ENCODE data around the gene POPDC3. TPM values are rescaled to one million over a fixed set of nuclear protein-coding genes. Genes with fewer than 3 reads are reported as not detected.

POPDC3 gene
- total and polyA plus RNA-seq, 7 donors: 0.32 to 3.5 (median 0.71) TPM; not detected in 2

GRCh38 chr6:105212587-105212986 lies 32.8 kb upstream of the POPDC3 start:
- WGBS, 2 donors: 80 to 88% methylated on average over 1 of the region's 1 CpG
- intact Hi-C loops (cut with DNase I): no loop called here
- H3K27me3 ChIP-seq: no peaks in the 10 kb centered on the region
- no peak overlapping the region for H3K4me3 ChIP-seq
- H3K9me3 ChIP-seq: no peaks in the 10 kb centered on the region
- no peaks in the 10 kb centered on the region for H3K4me1 ChIP-seq
- no peak for DNase-seq
- no peak overlapping the region for H3K27ac ChIP-seq
- no peaks in the 10 kb centered on the region for H3K36me3 ChIP-seq
- TF ChIP-seq POLR2AphosphoS5 (IDR thresholded peaks at IDR 0.05): no peak
- TF ChIP-seq POLR2A (IDR thresholded peaks at IDR 0.05): no peak
- TF ChIP-seq EP300 (IDR thresholded peaks at IDR 0.05): no peak
- TF ChIP-seq CTCF (IDR thresholded peaks at IDR 0.05): no peak

DNA sequence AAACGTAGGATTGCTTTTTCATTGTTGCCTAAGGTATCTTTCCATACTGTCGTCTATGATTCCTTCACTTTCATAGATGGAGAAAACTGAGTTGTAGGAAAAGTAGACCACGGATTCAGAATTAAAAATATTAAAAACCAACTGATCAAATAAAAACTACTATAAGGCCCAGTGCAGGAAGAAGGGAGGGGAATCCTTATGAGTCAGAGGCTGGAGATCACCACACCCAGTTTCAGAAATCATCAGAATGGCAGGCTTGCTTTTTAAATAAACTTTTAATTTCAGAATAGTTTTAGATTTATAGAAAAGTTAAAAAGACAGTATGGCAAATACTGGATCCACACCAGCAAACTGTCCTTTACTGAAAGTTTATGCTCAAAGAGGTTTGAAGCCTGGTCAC lies 32.0 kb upstream of the POPDC3 start:
- intact Hi-C loops (cut with DNase I): no loop called here
- Histone ChIP-seq H3K9me3 (no peaks in the 10 kb centered on the region), H3K36me3 (no peaks in the 10 kb centered on the region), H3K4me3 (no peak overlapping the region), H3K4me1 (no peaks in the 10 kb centered on the region), H3K27ac (no peak overlapping the region), H3K27me3 (no peaks in the 10 kb centered on the region)
- 89 to 91% methylated on average over 3 of the region's 3 CpGs for whole genome bisulfite sequencing, 2 donors
- TF ChIP-seq CTCF (IDR thresholded peaks at IDR 0.05) (no peak), POLR2A (IDR thresholded peaks at IDR 0.05) (no peak), POLR2AphosphoS5 (IDR thresholded peaks at IDR 0.05) (no peak), EP300 (IDR thresholded peaks at IDR 0.05) (no peak)
- no peak for DNase-seq

GRCh38 chr6:105210932-105211531 lies 31.2 kb upstream of the POPDC3 start:
- Histone ChIP-seq H3K9me3 (no peaks in the 10 kb centered on the region), H3K27me3 (no peaks in the 10 kb centered on the region), H3K4me1 (no peaks in the 10 kb centered on the region), H3K27ac (no peak overlapping the region), H3K4me3 (no peak overlapping the region), H3K36me3 (no peaks in the 10 kb centered on the region)
- intact Hi-C loops (cut with DNase I): no loop called here
- TF ChIP-seq POLR2AphosphoS5 (IDR thresholded peaks at IDR 0.05): no peak
- TF ChIP-seq CTCF (IDR thresholded peaks at IDR 0.05): no peak
- 93 to 98% methylated on average over 1 of the region's 1 CpG for WGBS, 2 donors
- DNase-seq: no peak

- TF ChIP-seq CTCF (IDR thresholded peaks at IDR 0.05) (no peak), POLR2A (IDR thresholded peaks at IDR 0.05) (no peak), EP300 (IDR thresholded peaks at IDR 0.05) (no peak), POLR2AphosphoS5 (IDR thresholded peaks at IDR 0.05) (no peak)
- H3K27ac ChIP-seq: no peak overlapping the region
- H3K9me3 ChIP-seq: no peaks in the 10 kb centered on the region
- no peaks in the 10 kb centered on the region for H3K4me1 ChIP-seq
- intact Hi-C loops (cut with DNase I): no loop called here
- no peaks in the 10 kb centered on the region for H3K27me3 ChIP-seq
- no peak overlapping the region for H3K4me3 ChIP-seq
- WGBS, 2 donors: 74 to 82% methylated on average over 5 of the region's 5 CpGs
- DNase-seq: no peak
- no peaks in the 10 kb centered on the region for H3K36me3 ChIP-seq
These were observed 30.3 kb upstream of the POPDC3 start for GRCh38 chr6:105209950-105210706.
